Suprapubic skin (tissue), 4 donors: Measurements from ENCODE around the gene CAPN7. TPM values are rescaled to one million over a fixed set of nuclear protein-coding genes. Genes with fewer than 3 reads are reported as not detected.

Experiments used
- DNase-seq, 2 donors: peaks; one replicate each; pipeline ENCODE4 v3.0.0-alpha.2; 2019; ENCODE audit warnings: low spot score in 2 of 2
- H3K27ac ChIP-seq: fragments of 200-600 bp; sonication (generic); one replicate; pipeline ENCODE4 v1.5.1; 2019
- H3K27me3 ChIP-seq: fragments of 200-600 bp; sonication (generic); one replicate; pipeline ENCODE4 v1.5.1; 2019
- H3K36me3 ChIP-seq: fragments of 200-600 bp; sonication (generic); one replicate; pipeline ENCODE4 v1.5.1; 2019
- H3K4me1 ChIP-seq: fragments of 200-600 bp; sonication (generic); one replicate; pipeline ENCODE4 v1.5.1; 2019
- H3K4me3 ChIP-seq: fragments of 200-600 bp; sonication (generic); one replicate; pipeline ENCODE4 v1.5.1; 2019; ENCODE audit warnings: mild to moderate bottlenecking
- H3K9me3 ChIP-seq: fragments of 200-600 bp; sonication (generic); one replicate; pipeline ENCODE4 v1.5.1; 2019
- CTCF ChIP-seq, 2 donors: fragments of 200-600 bp in 1 of 2; fragments of 450-650 bp in 1 of 2; sonication (generic) in 1 of 2; IDR thresholded peaks; one replicate each; pipeline ENCODE4 v1.5.1; 2016 to 2019; ENCODE audit warnings: antibody characterized with exemption in 2 of 2, mild to moderate bottlenecking in 1 of 2, moderate library complexity in 1 of 2
- EP300 ChIP-seq: sonication (generic); formaldehyde crosslinking; IDR thresholded peaks from one replicate; pipeline ENCODE4 v1.6.1; 2017; ENCODE audit warnings: antibody characterized with exemption
- POLR2A ChIP-seq, 2 donors: fragments of 450-650 bp; IDR thresholded peaks; one replicate each; pipeline ENCODE4 v1.6.1; 2017; ENCODE audit warnings: antibody characterized with exemption in 2 of 2, mild to moderate bottlenecking in 2 of 2, moderate library complexity in 2 of 2
- POLR2AphosphoS5 ChIP-seq, 3 donors: sonication (generic); formaldehyde crosslinking; IDR thresholded peaks; one replicate each; pipeline ENCODE4 v1.6.1; 2017; ENCODE audit warnings: antibody characterized with exemption in 3 of 3
- WGBS: methylation state at CpG from one replicate; pipeline ENCODE4 v1.1.5; 2018; 5-methylcytosine and 5-hydroxymethylcytosine counted together
- total RNA-seq, 4 donors: library from RNA; depleted of rRNA; stranded (reverse); fragments of >200 nt; gene quantifications; one replicate each; pipeline ENCODE4 v1.1.0, GENCODE V29; 2016

The CAPN7 gene
- total RNA-seq, 4 donors from 2014 or later, result 32.0 to 112 (median 38.2) TPM

GRCh38 chr3:15199493-15200105 lies 6.4 kb upstream of the CAPN7 start:
- no peak for DNase-seq
- WGBS, result 74% methylated on average over 10 of the region's 10 CpGs
- TF ChIP-seq POLR2A (IDR thresholded peaks at IDR 0.05), result no peak
- no peak for TF ChIP-seq POLR2AphosphoS5 (IDR thresholded peaks at IDR 0.05)
- no peak for TF ChIP-seq EP300
- no peak for TF ChIP-seq CTCF (IDR thresholded peaks at IDR 0.05)
- no peaks in the 10 kb centered on the region for H3K27me3 ChIP-seq
- no peak overlapping the region for H3K27ac ChIP-seq
- H3K4me3 ChIP-seq, result no peak overlapping the region
- H3K9me3 ChIP-seq, result no peaks in the 10 kb centered on the region
- no peaks in the 10 kb centered on the region for H3K4me1 ChIP-seq
- H3K36me3 ChIP-seq, result no peaks in the 10 kb centered on the region

- WGBS, result 85% methylated on average over 3 of the region's 3 CpGs
- no peak for DNase-seq
- Histone ChIP-seq H3K4me3 (no peak overlapping the region), H3K27ac (no peak overlapping the region), H3K9me3 (no peaks in the 10 kb centered on the region), H3K4me1 (peaks cover 22% of the 10 kb centered on the region), H3K36me3 (no peaks in the 10 kb centered on the region), H3K27me3 (no peaks in the 10 kb centered on the region)
- TF ChIP-seq CTCF (IDR thresholded peaks at IDR 0.05) (no peak), POLR2AphosphoS5 (IDR thresholded peaks at IDR 0.05) (no peak), EP300 (no peak)
Observed at GRCh38 chr3:15204005-15204404, 2.0 kb upstream of the CAPN7 start.

- H3K27ac ChIP-seq, result peak overlapping the region; percentile 98
- TF ChIP-seq EP300 (no peak), CTCF (IDR thresholded peaks at IDR 0.05) (no peak), POLR2A (IDR thresholded peaks at IDR 0.05) (no peak), POLR2AphosphoS5 (IDR thresholded peaks at IDR 0.05) (no peak)
- peaks cover 22% of the 10 kb centered on the region for H3K4me1 ChIP-seq
- no peaks in the 10 kb centered on the region for H3K27me3 ChIP-seq
- peaks cover 4% of the 10 kb centered on the region for H3K36me3 ChIP-seq
- H3K9me3 ChIP-seq, result no peaks in the 10 kb centered on the region
- WGBS, result 2% methylated on average over 3 of the region's 3 CpGs
- DNase-seq, result no peak
- H3K4me3 ChIP-seq, result peak overlapping the region; percentile 84
Observed at GRCh38 chr3:15205482-15205933, 538 bp upstream of the CAPN7 start.

- 4% methylated on average over 27 of the region's 30 CpGs for WGBS
- H3K27me3 ChIP-seq, result no peaks in the 10 kb centered on the region
- TF ChIP-seq POLR2AphosphoS5 (IDR thresholded peaks at IDR 0.05) (no peak), CTCF (IDR thresholded peaks at IDR 0.05) (no peak), EP300 (peak; percentile 36)
- DNase-seq, result no peak
- H3K9me3 ChIP-seq, result no peaks in the 10 kb centered on the region
- H3K4me3 ChIP-seq, result peak overlapping the region; percentile 84
- peaks cover 7% of the 10 kb centered on the region for H3K36me3 ChIP-seq
- H3K4me1 ChIP-seq, result peaks cover 22% of the 10 kb centered on the region
- peak overlapping the region; percentile 98 for H3K27ac ChIP-seq
Observed at GRCh38 chr3:15206662-15207576, 873 bp downstream of the CAPN7 start.

- no peak for DNase-seq
Observed at GRCh38 chr3:15207836-15208504, 1.9 kb downstream of the CAPN7 start.

More at GRCh38 chr3:15207836-15208504, 1.9 kb downstream of the CAPN7 start:
- Histone ChIP-seq H3K9me3 (no peaks in the 10 kb centered on the region), H3K4me3 (peak overlapping the region; percentile 84), H3K4me1 (peaks cover 22% of the 10 kb centered on the region), H3K27ac (peak overlapping the region; percentile 98), H3K27me3 (no peaks in the 10 kb centered on the region), H3K36me3 (peaks cover 11% of the 10 kb centered on the region)
- 62% methylated on average over 5 of the region's 5 CpGs for WGBS
- no peak for TF ChIP-seq POLR2A (IDR thresholded peaks at IDR 0.05)
- TF ChIP-seq CTCF (IDR thresholded peaks at IDR 0.05), result no peak
- no peak for TF ChIP-seq EP300
- no peak for TF ChIP-seq POLR2AphosphoS5 (IDR thresholded peaks at IDR 0.05)
